ENCODE data around the gene PALD1.

DNA sequence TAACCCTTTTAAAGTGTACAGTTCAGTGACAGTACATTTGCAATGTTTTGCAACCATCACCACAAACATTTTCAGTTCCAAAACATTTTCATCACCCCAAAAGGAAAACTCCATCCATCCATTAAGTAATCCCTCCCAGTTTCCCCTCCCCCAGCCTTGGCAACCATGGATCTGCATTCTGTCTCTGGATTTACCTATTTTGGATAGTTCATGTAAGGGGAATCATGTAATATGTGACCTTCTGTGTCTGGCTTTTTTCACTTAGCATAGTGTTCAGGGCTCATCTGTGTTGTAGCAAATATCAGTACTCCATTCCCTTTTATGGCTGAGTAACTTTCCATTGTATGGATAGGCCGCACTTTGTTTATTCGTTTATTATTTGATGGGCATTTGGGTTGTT is 13.0 kb downstream of the PALD1 start:
- TF ChIP-seq EZH2phosphoT487 (IDR thresholded peaks at IDR 0.05; ENCODE audit: borderline replicate concordance, low read length) (no peak), CTCF (IDR thresholded peaks at IDR 0.05; ENCODE audit: low read depth, low read length, poor library complexity, severe bottlenecking) (no peak)

All from DOHH2 (cell line).